NCI-H1694 (cell line): ENCODE data around the gene RSAD1.

ENCODE experiments used
- DNase-seq: peaks from one replicate; lab custom pipeline; 2025; lab: John Stamatoyannopoulos, UW

Gene RSAD1

DNA sequence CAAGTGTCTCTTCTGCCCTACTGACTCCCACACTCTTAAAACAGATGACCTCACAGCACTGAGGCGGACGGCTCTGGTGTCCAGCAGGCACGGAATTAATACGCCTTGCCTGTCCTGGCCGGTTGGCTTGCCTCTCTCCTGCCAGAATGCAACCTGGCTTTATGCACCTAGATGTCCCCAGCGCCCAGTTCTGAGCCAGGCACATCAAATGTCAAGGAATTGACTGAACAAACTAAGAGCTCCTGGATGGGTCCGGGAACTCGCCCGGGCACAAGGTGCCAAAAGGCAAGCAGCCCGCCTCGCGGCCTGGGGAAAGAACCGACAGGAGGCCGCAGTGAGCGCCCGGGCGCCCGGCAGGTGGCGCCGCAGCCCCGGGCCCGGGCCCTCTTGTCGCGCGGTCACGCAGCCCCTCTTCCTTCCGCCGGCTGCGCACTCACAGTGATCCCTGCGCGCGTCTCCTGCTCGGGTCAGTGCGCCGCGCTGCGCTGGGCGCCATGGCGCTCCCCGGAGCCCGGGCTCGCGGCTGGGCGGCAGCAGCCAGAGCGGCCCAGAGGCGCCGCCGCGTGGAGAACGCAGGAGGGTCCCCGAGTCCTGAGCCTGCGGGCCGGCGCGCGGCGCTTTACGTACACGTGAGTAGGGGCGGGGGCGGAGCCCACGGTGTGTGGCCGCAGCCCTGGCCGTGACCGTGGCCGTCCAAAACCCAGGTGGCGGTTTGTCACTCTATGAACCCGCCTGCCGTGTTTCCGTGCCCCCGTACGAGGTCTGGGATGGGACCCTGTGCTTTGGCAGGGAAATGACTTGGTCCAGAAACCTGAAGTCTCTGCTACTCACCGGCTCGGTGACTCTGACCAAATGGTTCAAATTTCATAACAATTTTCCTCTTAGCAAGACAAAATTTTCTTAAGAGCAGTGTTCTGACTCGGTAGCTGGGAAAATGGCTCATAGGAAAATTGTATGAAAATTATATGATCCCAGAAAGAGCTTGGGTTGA is at the start of gene RSAD1:
Gene RSAD1 (plus strand): TSS at position 470 of the 991 bp plus-strand sequence. CDS start 25 bp downstream, at position 495.
- peak; percentile 68 for DNase-seq

DNA sequence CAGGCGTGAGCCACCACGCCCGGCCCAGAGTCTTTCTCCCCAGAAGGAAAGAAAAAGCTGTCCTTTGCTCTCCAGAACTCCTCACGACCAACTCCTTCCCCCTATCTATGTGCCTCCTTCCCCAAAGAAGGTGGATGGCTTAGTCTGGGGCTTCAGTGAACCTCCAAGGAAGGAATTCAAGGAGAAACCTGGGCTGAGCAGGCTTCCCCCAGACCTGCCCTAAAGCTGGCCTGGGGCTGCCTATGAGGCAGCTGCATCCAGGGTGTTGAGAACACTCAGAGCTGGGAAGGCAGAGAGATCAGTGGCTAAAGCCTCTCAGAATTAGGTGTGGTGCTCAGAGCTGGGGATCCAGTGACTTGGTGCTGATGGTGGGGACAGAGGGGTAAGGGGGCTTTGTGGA is 48.9 kb upstream of the RSAD1 start:
- DNase-seq: no peak

DNA sequence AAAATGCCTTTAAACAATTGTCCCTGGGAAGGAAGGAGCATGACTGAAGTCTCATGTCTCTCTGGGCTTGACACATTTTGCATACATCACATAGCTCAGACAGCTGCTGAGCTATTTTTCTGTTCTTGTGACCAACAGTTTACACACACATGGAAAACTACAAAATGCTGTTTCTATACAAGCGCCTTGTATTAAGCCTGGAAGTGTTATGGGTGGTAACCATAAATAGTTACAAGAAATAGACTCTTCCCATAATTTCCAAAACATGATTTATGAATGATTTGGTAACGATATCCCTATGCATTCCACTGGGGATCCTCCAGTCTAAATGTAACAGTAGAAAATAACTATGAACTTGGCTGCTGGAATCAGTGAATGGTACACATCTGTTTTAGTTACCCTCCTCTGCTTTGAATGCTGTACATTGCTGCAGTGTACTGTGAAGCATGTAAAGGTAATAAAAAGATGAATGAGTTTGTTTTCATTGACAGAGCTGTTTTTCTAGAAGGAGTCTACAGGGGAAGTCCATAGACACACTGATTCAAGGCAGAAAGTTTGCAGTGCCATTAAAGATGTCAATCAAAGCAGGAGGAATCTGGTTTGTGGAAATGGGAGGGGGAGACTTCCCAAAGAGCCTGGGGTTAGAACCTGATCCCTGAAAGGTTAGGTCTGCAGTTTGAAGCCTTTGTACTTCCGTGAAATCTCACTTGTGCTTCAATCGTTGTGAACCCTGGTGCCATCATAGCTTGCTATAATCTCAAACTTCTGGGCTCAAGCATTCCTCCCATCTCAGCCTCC is 47.6 kb upstream of the RSAD1 start:
- DNase-seq: no peak

DNA sequence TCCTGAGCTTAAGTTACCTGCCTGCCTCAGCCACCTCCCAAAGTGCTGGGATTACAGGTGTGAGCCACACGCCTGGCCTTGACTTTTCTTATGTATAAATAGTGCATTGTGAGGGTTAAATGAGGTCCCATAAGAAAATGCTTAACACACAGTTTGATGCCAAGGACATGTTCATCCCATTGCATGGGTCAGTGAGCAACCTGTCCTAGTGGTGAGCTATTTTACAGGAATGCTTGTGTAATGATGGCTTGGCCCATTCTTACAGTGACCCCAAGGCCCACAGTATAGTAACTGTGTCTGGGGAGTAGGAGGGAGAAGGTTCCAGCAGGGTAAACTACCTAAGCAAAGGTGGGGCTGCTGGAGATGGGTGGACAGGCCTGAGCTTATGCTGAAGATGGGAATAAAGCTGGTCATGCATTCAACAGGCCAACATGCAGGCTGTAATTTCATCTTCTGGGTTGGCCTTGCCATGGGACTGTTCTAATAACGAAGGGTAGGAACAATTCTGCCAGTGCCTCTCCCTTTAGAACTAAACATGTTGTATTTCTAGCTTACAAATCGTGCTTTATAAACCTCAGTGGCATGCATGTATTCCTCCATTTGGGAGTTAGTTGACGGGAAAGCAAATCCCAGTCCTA is 46.4 kb upstream of the RSAD1 start:
- no peak for DNase-seq

DNA sequence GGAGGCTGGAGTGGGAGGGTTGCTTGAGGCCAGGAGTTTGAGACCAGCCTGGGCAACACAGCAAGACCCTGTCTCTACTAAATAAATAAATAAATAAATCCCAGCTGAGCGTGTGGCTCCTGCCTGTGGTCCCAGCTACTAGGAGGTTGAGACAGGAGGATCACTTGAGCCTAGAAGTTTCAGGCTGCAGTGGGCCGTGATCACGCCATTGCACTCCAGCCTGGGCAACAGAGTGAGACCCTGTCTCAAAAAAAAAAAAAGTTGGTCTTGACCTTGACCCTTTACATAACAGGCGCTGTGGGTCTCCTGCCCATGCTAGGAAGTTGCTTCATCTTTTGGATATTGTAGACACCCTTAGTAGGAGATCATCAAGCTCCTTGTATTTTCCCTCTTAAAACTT is 41.3 kb upstream of the RSAD1 start:
- no peak for DNase-seq

DNA sequence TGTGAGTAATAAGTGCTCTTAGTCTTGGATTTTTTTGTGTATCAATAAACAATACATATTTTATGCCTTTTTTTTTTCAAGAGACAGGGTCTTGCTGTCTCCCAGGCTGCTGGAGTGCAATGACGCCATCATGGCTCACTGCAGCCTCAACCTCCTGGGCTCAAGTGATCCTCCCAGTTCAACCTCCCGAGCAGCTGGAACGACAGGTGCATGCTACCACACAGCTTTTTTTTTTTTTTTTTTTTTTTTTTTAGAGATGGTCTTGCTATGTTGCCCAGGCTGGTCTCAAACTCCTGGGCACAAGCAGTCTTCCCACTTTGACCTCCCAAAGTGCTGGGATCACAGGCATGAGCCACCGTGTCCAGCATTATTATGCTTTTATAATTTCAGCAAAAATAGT is 39.7 kb upstream of the RSAD1 start:
- no peak for DNase-seq

DNA sequence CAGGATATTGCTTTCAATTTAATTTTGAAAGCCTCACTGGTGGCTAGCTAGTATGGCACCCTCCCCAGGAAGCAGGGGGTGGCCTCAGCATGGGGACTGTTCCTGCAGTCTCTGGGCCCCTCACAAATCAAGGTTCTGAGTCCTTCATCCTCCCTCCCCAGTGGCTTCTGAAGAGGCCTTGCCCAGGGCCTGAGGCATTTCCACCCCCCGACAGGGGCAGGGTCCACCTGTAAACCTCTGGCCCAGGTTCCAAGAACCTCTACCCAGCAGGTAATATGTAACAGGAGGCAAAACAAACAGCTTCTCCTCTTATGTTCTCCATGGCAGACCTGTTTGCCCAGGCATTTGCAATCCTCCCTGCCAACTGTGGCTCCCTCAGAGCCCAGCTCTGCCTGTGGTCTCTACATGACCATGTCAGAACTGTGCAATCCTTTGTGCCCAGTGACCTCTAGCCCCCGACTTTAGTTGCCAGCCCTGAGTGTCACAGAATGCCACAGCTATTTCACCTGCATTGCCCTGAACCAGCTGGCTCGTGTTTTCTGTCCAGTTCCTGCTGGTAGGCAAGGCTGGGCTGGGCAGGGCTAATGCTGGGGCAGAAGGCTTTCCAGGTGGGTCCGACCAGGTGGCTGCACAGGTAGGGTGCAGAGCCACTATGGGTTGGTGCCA is 38.4 kb upstream of the RSAD1 start:
- no peak for DNase-seq

DNA sequence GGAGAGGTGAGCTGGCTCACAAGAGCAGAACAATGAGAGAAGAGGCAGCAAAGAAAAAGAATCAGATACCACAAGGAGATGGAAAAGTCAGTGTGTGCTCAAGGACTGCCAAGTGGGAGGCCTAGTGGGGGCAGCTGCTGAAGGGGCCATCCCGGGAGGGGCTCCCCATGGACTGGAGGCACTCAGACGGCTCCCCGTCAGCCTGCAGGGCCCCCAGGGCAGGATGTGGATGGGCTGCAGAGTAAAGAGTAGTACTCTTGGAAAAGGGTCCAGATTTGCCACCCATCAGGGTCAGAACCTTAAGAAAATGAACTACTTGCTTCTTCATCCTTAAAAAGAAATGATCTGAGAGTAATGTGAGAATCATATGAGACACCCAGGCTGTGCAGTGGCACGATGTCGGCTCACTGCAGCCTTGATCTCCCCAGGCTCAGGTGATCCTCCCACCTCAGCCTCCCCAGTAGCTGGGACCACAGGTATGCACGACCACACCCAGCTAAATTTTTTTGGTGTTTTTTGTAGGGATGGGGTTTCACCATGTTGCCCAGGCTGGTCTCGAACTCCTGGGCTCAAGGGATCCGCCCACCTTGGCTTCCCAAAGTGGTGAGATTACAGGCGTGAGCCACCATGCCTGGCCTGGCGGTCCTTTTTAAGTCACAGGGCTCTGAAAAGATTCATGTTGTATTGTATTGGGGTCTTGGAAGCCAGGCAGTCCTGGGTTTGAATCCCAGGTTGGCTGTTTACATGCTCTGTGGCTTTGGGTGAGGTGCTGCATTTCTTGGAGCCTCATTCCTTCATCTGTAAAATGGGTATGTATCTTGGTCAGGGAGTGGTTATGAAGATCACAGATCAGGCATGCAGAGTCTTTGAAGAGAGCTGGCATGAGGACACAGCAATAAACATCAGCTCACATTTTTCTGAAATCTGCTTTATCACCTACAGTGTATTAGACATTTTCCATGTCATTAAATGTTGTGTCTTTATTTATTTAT is 37.5 kb upstream of the RSAD1 start:
- DNase-seq: no peak

DNA sequence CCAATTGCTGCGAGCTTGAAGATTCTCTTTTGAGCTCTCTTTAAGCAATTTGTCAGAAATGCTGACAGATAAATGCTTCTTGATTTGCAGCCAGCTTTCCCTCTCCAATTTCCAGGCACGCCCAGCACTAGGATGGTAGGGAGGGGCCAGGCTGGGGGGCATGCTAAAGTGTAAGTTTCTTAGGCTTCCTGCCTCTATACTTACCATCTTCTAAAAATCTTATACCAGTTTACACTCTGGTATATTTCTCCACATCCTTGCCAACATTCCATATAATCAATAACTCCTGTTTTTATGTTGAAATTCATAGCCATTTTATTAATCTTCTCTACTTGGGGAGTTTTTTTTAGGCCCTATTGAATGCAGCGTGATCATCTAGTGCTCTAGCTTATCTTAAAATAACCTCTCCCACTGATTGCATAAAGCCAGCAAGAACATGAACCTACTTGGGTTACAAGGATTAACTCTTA is 35.1 kb upstream of the RSAD1 start:
- no peak for DNase-seq

DNA sequence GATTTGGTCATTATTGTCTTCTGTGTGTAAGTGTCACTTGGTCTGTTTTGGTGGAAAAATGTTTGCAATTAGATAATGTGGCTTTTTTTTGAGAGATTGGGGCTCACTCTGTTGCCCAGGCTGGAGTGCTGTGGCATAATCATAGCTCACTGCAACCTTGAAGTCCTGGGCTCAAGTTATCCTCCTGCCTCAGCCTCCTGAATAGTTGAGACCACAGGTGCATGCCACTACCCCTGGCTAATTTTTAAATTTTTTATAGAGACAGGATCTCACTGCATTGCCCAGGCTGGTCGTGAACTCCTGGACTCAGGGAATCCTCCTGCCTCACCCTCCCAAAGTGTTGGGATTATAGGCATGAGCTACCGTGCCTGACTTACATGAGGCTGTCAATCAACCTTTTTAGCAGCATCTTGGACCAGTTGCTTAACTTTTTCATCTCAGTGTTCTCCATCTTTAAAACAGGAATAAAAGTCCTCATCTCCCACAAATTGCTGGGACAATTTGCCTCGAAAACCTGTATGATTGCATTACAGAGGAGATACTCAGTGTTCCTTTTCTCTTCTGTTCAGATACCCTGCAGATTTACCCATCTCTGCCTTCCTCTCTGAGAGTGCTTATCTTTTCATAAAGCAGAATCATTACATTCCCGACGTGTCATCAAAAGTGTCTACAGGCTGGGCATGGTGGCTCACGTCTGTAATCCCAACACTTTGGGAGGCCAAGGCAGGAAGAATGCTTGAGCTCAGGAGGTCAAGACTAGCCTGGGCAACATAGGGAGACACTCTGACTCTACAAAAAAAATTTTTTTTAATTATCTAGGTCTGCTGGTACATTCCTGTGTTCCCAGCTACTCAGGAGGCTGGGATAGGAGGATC is 33.6 kb upstream of the RSAD1 start:
- no peak for DNase-seq

DNA sequence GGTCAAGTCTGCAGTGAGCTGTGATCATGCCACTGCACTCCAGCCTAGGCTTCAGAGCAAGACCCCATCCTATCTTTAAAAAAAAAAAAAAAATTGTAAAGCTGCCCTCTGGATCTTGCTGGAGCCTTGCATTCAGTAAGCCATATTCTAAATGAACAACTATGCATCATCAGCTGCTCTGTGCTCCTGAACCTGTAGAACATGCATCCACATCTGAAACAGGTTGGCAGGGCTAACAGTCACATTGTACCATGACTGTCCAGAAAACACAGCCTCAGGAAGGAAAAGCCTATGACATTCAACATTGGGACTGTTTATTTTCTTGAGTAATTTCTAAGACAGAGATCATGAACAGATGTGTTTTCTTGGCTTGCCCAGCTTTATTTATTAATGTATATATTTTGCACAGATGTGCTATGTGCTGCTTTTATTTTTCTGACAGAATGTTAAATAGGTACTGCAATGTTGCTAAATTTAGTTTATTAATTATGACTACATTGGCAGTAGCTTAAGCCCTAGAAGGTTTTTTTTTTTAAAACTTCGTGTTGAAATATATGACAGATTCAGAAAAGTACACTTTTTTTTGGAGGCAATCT is 32.8 kb upstream of the RSAD1 start:
- DNase-seq: no peak

DNA sequence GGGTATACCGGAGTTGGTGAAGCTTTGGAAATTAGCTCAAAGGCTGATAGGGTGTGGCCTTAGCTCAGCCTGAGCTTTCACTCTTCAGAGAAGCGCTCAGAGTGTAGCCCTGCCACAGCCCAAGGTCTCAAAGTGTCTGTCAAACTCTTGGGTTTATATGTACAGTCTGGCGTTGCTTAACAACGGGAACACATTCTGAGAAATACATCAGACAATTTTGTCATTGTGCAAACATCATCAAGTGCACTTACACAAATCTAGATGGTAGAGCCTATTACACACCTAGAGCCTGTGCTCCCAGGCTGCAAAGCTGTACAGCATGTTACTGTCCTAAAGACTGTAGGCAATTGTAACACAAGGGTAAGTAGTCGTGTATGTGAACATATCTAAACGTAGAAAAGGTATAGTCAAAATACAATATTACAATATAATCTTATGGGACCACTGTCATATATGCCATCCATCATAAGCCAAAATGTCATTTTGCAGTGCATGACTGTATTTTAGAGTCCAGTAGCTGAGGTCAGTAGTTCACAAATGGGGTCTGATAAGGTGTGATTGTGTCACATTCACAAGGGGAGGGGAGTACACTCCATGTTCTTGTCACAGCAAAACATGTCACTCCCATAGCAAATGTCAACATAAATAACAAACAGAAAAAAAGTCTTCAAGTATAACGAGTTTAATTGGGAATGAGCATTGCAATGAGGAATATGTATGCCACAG is 30.6 kb upstream of the RSAD1 start:
- no peak for DNase-seq

DNA sequence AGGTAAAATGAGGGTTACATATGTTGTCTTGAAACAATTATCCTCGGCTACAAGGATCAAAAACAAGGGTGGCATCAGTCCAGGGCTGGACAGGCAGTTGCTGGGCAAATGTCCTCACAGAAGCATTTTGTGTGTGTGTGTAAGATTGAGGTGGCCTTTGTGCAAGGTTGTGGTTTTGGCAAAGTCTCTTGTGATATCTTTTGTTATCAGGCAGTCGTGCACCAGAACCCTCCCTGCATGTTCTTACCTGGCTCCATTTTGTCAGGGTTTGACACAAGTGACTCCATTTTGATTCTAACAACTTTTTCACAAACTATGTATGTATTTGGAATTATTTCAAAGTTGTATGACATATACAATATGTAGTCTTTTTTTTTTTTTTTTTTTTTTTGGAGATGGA is 30.0 kb upstream of the RSAD1 start:
- no peak for DNase-seq

DNA sequence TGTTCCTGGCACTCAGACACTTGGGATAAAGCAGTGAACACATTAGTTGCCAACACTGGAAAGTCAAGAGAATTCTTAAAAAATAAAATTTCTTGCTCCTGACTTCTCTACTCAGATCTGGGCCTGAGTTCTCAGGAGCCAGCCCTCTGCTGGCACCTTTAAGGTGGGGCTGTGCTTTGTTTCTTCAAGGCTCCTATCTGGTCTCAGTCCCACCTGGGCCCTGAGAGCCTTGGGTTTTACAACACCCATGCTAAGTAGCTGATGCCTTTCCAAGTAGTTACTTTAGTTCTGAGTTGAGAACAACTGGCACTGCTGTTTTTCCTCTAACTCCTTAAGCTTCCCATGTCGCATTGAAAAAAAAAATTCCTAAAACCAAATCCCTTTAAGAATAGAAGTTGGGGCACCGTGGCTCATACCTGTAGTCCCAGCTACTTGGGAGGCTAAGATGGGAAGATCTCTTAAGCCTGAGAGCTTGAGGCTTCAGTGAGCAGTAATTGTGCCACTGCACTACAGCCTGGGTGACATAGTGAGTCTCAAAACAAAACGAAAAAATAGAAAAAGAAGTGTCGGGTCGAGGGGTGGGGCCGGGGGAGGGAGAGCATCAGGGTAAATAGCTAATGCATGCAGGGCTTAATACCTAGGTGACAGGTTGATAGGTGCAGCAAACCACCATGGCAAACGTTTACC is 26.6 kb upstream of the RSAD1 start:
- no peak for DNase-seq

DNA sequence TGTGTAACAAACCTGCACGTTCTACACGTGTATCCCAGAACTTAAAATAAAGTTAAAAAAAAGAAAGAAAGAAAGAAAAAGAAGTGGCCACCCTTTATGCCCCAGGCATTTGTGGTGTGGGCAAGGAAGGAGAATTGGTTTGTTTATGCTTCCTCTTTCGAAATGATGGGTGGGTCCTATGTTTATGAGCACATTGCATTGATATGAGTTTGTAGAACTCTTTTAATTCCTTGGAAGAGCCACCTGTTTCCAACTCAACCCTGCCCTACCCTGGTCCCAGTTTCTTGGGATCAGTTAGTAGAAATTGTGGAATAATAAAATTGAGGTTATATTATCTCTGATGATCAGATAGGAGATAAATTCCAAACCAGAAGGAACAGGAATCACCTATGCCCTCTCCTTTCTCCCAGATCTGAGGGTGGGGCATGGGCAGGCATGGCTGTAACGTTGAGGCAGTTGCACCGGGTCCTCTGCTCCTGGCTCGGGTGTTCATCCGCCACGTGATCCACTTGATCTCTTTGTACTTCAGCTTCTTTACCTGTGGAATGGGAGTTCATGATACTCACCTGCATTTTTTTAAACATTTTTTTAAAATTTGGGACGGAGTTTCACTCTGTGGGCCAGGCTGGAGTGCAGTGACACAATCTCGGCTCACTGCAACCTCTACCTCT is 25.9 kb upstream of the RSAD1 start:
- no peak for DNase-seq

DNA sequence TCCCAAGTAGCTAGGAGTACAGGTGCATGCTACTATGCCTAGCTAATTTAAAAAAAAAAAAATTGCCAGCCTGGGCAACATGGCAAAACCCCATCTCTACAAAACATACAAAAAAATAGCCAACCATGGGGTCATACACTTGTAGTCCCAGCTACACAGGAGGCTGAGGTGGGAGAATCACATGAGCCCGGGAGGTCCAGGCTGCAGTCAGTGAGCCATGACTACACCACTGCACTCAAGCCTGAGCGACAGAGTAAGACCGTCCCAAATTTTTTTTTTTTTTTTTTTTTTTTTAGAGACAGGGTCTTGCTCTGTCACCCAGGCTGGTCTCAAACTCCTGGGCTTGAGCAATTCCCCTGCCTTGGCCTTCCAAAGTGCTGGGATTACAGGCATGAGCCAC is 24.8 kb upstream of the RSAD1 start:
- no peak for DNase-seq

DNA sequence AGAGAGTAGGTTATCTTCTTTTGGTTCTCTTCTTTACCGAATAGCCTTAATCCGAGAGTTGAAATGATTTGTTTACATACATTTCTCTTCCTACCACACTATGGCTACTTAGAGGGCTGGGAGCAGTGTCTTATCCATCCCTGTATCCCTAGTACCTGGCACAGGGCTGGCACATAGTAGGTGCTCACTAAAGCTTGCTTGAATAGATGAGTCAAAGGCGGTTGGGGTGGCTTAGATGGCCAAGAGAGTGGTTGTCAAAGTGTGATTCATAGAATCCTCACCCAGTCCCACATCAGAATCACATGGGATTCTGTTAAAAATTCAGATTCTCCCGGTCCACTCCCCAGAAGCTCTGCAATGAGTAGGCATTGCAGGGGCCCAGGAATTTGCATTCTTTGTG is 21.0 kb upstream of the RSAD1 start:
- no peak for DNase-seq
